SU-DHL-6 (cell line): ENCODE results near the gene INTS15.

Experiments
- H2AFZ ChIP-seq: fragments of 200-600 bp; sonication (generic); 2 replicates; pipeline ENCODE4 v1.6.1; 2014; ENCODE audit warnings: low read depth, mild to moderate bottlenecking, moderate library complexity, mixed read lengths, antibody characterized with exemption, low read length; ENCODE audit not compliant: severe bottlenecking
- H3F3A ChIP-seq: fragments of 200-600 bp; shearing (Covaris generic); 2 replicates; pipeline ENCODE4 v1.6.0; 2016; ENCODE audit warnings: antibody characterized with exemption, mild to moderate bottlenecking; ENCODE audit not compliant: insufficient read depth
- H3K27ac ChIP-seq: fragments of 200-600 bp; sonication (generic); 2 replicates; pipeline ENCODE4 v1.5.1; 2016; ENCODE audit warnings: low read depth, mild to moderate bottlenecking, low read length, moderate library complexity, mixed read lengths
- H3K27me3 ChIP-seq: fragments of 200-600 bp; sonication (generic), shearing (Covaris generic); 2 replicates; pipeline ENCODE4 v1.6.0; 2014; ENCODE audit warnings: mild to moderate bottlenecking, low read length
- H3K36me3 ChIP-seq: fragments of 200-600 bp; sonication (generic); 2 replicates; pipeline ENCODE4 v1.6.1; 2014; ENCODE audit warnings: mild to moderate bottlenecking, low read length, mixed read lengths
- H3K4me2 ChIP-seq: fragments of 300-600, 200-600 bp; shearing (Covaris generic), sonication (generic); 2 replicates; pipeline ENCODE4 v1.6.0; 2014; ENCODE audit warnings: low read length, low read depth, mild to moderate bottlenecking; ENCODE audit not compliant: poor library complexity, severe bottlenecking
- H3K4me3 ChIP-seq: fragments of 200-600 bp; sonication (generic); 2 replicates; pipeline ENCODE4 v1.5.1; 2014; ENCODE audit warnings: antibody characterized with exemption, low read length, mild to moderate bottlenecking, mixed read lengths; ENCODE audit not compliant: insufficient read depth, poor library complexity, severe bottlenecking
- H3K79me2 ChIP-seq: fragments of 200-600 bp; sonication (generic); 2 replicates; pipeline ENCODE4 v1.6.1; 2014; ENCODE audit warnings: mild to moderate bottlenecking, low read length, moderate library complexity; ENCODE audit not compliant: insufficient read depth
- H3K9ac ChIP-seq: fragments of 200-600 bp; sonication (generic); 2 replicates; pipeline ENCODE4 v1.7.0; 2014; ENCODE audit warnings: mild to moderate bottlenecking, low read length
- H3K9me2 ChIP-seq: fragments of 200-600 bp; sonication (generic); replicated peaks from 2 replicates; pipeline ENCODE4 v1.6.1; 2014; ENCODE audit warnings: low read length; ENCODE audit not compliant: insufficient read depth
- H3K9me3 ChIP-seq: fragments of 200-600 bp; sonication (generic); 2 replicates; pipeline ENCODE4 v1.6.1; 2014; ENCODE audit warnings: low read length, mixed read lengths; ENCODE audit not compliant: insufficient read depth
- H4K20me1 ChIP-seq: fragments of 200-600 bp; sonication (generic); 2 replicates; pipeline ENCODE4 v1.6.1; 2014; ENCODE audit warnings: low read depth, mild to moderate bottlenecking, antibody characterized with exemption, low read length, moderate library complexity, mixed read lengths
- CTCF ChIP-seq: fragments of 200-600 bp; sonication (generic); IDR thresholded peaks from one replicate; pipeline ENCODE4 v1.5.1; 2017; ENCODE audit warnings: antibody characterized with exemption, mild to moderate bottlenecking, low read length, moderate library complexity; ENCODE audit not compliant: insufficient read depth, poor library complexity, severe bottlenecking
- EZH2phosphoT487 ChIP-seq: fragments of 200-600 bp; sonication (generic), shearing (Covaris generic); conservative IDR thresholded peaks from 2 replicates; pipeline ENCODE4 v1.6.1; 2018; ENCODE audit warnings: mild to moderate bottlenecking, antibody characterized with exemption, low read length, moderate library complexity, mixed read lengths

Gene INTS15

GRCh38 chr7:6546498-6547251 is 43.1 kb upstream of the INTS15 start:
- Histone ChIP-seq H3K79me2 (no peaks in the 10 kb centered on the region), H3K4me3 (no peak overlapping the region), H3K9me3 (no peaks in the 10 kb centered on the region), H3K9ac (no peak overlapping the region), H3K36me3 (no peaks in the 10 kb centered on the region), H3K27ac (no peak overlapping the region), H3K9me2 (no peaks in the 10 kb centered on the region), H3K27me3 (no peaks in the 10 kb centered on the region), H2AFZ (no peak overlapping the region), H4K20me1 (no peaks in the 10 kb centered on the region), H3K4me2 (no peak overlapping the region), H3F3A (no peaks in the 10 kb centered on the region)
- TF ChIP-seq CTCF (no peak), EZH2phosphoT487 (no peak)

GRCh38 chr7:6547400-6547799 is 42.4 kb upstream of the INTS15 start:
- Histone ChIP-seq H3K9me3 (no peaks in the 10 kb centered on the region), H3F3A (no peaks in the 10 kb centered on the region), H3K4me2 (no peak overlapping the region), H4K20me1 (no peaks in the 10 kb centered on the region), H2AFZ (no peak overlapping the region), H3K9ac (no peak overlapping the region), H3K27me3 (no peaks in the 10 kb centered on the region), H3K27ac (no peak overlapping the region), H3K79me2 (no peaks in the 10 kb centered on the region), H3K4me3 (no peak overlapping the region), H3K9me2 (no peaks in the 10 kb centered on the region), H3K36me3 (no peaks in the 10 kb centered on the region)
- TF ChIP-seq EZH2phosphoT487 (no peak), CTCF (no peak)

- H3K9me3 ChIP-seq: no peaks in the 10 kb centered on the region
- H3K36me3 ChIP-seq: no peaks in the 10 kb centered on the region
- H3K27me3 ChIP-seq: no peaks in the 10 kb centered on the region
- no peak within 1 kb of the TSS for H3K4me2 ChIP-seq
- H3K9ac ChIP-seq: no peak within 1 kb of the TSS
- no peaks in the 10 kb centered on the region for H3K79me2 ChIP-seq
- no peak within 1 kb of the TSS for H3K27ac ChIP-seq
- no peaks in the 10 kb centered on the region for H3K9me2 ChIP-seq
- TF ChIP-seq CTCF: no peak
- no peak for TF ChIP-seq EZH2phosphoT487
- H3K4me3 ChIP-seq: no peak within 1 kb of the TSS
- H2AFZ ChIP-seq: no peak within 1 kb of the TSS
- no peaks in the 10 kb centered on the region for H3F3A ChIP-seq
- H4K20me1 ChIP-seq: no peaks in the 10 kb centered on the region
Measured at GRCh38 chr7:6551016-6551511, 38.8 kb upstream of the INTS15 start, which contains the start of gene GRID2IP. TSS of gene GRID2IP (minus strand) at chr7:6551461. CDS start at chr7:6551436, 25 bp downstream.
